ENCODE data around the gene THADA.

DNA sequence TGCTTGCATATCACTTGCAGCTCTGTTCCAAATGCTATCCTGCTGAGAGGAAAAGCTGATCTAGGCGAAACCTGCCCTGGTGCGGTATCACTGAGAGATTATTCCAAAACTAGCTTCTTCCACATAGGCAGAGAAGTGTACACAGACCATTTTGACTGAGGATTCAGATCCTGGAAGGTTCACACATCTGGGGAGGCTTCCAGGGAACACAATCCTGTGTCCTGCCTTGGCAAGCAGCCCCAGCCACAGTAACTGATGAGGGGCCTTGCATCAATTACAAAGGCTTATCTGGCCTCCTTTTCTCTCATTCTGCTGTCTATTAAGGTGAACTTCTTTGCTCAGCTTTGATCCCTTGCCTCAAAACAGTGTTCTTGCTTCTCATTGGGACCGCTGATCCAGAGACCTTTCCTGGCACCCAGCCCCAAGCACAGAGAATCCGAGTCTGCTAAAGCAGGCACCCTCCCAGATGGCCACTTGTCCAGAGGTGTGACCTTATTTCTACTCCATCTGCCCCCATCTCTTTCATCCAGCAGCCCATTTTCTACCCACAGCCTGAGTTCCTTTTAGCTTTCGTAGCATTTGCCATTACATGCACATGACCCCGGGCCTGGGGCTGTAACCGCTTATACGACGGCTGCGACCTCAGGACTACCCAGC is 317.1 kb downstream of the THADA start:
- TF ChIP-seq, protein P1, sequence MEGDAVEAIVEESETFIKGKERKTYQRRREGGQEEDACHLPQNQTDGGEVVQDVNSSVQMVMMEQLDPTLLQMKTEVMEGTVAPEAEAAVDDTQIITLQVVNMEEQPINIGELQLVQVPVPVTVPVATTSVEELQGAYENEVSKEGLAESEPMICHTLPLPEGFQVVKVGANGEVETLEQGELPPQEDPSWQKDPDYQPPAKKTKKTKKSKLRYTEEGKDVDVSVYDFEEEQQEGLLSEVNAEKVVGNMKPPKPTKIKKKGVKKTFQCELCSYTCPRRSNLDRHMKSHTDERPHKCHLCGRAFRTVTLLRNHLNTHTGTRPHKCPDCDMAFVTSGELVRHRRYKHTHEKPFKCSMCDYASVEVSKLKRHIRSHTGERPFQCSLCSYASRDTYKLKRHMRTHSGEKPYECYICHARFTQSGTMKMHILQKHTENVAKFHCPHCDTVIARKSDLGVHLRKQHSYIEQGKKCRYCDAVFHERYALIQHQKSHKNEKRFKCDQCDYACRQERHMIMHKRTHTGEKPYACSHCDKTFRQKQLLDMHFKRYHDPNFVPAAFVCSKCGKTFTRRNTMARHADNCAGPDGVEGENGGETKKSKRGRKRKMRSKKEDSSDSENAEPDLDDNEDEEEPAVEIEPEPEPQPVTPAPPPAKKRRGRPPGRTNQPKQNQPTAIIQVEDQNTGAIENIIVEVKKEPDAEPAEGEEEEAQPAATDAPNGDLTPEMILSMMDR (IDR thresholded peaks at IDR 0.05): no peak
- no peak for TF ChIP-seq EZH2 (IDR thresholded peaks at IDR 0.05)

Measured in neural progenitor cell (in vitro differentiated cells).